GM15510 (cell line): ENCODE results near the gene TNK2.

Experiments used
- POLR2A ChIP-seq: IDR thresholded peaks from 3 replicates; pipeline ENCODE4 v1.6.1; 2011; ENCODE audit warnings: borderline replicate concordance; ENCODE audit not compliant: insufficient read length; ENCODE audit errors: extremely low read depth

The TNK2 gene

DNA sequence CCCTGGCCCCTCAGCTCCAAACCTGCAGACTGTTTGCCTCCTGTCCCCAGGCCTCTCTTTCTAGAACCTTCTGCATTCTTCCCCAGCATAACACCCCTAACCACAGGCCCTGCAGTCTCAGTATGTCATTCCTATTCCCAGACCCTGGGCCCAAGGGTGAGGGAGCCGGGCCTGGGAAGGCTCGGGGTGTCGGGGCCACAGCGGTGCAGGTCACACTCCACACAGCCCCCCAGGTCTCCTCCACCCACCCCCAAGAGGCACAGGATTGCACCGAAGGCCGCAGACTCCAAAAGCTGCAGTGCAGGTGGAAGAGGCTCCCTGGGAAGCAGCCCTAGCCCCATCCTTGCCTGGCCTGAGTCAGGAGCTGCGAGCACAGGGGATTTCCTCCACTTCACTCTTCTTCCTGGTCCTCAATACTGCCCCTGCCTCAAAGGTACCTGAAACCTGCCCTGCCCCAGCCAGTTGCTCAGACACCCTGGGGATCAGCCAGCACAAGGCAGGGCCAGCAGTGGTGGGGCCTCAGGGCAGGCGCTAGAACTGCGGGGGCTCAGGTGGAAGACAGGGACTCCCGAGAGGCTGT, 31.1 kb downstream of the TNK2 start:
- TF ChIP-seq POLR2A = no peak

DNA sequence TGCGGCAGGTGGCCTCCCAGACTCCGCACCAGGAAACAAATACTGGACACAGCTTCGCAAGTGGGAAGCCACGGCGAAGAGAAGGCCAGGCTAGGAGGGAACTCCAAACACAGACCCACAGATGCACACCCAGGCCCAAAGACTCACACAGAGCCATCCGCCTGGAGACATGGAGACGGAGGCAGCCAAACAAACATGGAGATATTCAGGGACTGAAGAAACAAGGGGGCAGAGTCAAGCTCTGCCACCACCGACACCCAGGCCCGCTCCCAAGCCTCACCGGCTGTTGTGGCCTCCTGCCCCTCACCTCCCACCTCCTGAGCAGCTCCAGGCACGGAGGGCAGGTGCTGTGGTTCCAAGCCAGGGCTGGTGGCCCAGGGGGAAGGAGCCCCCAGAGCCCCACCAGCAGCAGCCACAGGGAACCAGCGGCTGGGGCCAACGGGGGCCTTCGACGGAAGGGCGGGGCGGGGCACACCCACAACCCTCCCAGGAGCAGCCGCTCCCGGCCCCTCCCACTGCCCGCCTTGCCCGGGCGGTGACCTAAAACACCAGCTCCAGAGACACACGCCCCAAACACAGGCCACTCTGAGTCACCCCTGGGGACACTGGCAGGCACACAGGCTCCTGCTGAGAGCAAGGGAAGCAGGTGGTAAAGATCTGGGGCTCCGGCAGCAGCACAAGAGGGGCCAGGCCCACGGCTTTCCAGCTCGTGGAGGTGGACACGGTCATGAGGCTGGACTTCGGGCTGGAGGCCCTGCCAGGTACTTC, 31.9 kb downstream of the TNK2 start:
- no peak for TF ChIP-seq POLR2A

DNA sequence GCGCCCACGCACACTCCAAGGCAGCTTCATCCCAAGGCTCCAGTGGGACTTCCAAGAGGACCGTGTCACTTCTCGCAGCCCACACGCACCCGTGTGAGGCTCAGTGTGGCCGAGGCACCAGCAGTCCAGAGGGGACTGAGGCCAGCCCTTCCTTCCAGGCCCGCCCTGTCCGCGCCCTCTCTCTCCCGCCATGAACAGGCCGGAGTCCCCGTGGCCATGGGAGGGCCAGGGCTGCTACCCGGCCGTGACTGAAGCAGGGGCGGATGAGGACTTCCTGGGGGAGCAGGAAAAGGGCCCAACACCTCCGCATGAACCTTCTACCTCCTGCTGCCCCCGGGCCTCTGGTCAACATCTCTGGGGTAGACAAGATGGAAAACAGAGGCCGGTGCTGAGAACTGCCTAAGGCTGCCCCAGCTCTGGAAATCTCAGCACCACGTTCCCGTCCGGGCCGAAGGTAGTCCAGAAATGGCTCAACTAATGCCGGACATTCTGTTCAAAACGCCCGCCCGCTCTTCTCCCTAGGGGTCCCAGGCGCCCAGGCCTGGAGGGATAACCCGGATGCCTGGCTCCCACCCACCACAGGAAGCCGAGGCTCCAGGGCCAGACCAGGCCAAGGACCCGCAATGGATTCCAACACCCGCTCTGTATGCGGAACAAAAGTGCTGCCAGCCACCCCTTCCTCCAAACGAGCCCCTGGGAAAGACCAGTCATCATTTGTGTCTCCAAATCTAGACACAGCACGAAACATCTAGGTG, 32.7 kb downstream of the TNK2 start:
- no peak for TF ChIP-seq POLR2A

DNA sequence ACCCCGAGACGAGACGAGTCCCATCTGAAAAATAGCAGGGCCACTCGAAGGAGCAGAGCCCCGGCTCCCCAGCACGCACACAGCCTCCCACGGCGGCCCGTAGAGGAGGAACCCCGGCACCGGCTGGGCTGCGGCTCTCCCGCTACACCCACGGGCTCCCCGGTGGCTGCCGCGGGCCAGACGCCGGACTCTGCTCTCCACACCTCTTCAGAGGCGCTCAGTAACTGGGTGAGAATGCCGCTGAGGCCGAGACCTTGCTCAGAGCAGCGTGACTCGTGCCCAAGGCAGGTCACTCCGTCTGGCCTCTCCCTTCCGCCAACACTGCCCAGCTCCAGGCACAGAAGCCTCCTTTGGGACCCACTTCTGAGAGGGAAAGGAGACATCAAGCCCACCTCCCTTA, 34.4 kb downstream of the TNK2 start:
- no peak for TF ChIP-seq POLR2A

DNA sequence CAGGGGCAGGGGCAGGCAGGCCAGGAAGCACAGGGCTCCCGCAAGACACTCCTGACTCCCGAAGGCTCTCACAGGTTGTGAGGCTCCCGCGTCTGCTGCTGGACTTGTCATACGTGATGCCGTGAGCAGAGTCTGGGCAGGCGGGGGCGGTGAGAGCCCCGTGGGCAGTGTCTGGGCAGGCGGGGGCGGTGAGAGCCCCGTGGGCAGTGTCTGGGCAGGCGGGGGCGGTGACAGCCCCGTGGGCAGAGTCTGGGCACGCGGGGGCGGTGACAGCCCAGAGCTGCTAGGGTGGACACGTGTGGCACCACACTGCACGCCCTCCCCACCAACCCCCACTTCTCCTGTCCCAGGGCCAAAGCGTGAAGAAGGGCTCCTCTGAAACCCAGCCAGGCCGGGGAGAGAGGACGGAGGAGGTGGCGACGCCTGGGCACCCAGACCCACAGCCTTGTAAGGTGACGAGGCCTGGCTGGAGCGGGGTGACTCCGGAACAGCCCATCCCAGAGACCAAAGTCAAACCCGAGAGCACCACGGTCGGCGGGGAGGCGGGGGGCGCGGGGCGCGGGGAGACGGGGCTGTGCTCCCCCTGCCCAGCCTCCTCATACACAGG, 35.0 kb downstream of the TNK2 start:
- no peak for TF ChIP-seq POLR2A

DNA sequence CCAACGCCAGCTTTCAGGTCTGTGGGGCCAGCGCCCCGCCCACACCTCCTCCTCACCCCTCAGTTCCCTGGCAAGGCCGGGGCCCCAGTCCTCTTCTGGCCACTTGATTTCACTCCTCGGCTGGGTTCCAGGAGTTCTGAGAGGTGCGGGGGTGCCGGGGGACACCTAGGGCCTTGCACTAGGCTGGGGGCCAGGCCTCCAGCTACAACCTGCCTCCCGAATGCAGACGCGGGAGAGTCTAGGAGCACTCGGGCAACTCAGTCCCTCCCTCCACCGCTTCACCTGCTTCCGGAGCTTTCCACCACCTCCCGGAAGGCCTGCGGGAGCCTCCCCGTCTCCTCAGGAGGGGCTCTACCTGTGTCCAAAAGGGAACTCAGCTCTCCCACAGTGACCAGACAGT, 35.6 kb downstream of the TNK2 start:
- TF ChIP-seq POLR2A = no peak

DNA sequence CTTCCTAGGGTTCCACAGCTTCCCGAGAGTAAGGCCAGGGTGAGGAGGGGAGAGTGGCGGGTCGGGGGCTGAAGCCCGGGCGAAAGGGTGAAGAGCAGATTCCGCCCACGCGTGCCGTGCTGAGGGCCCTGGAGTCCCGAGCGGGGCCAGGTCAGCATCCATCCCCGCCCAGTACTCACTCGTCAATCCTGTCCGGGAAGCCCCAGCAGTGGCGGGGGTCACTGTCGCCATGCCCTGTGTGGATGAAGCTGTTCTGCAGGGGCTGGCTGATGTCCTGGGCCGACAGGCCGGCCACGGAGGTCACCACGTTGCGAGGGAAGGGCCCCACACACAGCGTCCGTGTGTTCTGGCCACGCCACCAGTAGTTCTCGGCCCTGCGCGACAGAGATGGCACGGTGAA, 36.3 kb downstream of the TNK2 start:
- TF ChIP-seq POLR2A = no peak

DNA sequence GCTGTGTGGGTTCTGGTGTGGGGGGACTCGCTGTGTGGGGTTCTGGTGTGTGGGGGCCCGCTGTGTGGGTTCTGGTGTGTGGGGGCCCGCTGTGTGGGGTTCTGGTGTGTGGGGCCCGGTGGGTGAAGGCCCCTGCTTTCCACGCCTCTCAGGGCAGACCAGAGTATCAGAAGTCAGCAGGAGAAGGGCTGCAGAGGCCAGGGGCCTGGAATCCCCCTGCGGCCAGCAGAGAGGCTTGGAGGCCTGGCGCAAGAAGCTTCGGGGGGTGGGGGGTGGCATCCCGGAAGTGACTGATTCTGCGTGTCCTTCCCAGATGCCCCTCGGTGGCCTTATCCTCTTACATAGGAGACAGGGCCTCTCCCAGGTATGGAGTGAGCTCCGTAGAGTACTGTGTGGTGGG, 37.4 kb downstream of the TNK2 start:
- no peak for TF ChIP-seq POLR2A

DNA sequence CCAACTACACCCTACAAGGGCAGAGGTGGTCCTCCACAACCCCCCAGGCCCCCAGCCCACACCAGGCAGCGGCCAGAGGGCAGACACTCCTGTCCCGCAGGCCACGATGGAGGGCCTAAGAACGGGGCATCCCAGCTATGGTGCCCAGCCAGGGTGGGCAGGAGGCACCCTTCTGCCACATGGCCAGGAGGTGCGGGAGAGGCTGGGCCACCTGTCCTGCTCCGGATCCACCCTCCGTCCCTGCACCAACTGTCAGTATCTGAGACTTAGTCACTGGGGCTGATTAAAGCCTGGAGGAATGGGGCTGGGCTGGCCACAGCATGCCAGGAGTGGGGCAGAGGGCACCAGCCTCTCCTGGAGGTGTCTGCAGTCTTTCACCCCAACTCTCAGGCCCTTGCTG, 37.9 kb downstream of the TNK2 start:
- no peak for TF ChIP-seq POLR2A

DNA sequence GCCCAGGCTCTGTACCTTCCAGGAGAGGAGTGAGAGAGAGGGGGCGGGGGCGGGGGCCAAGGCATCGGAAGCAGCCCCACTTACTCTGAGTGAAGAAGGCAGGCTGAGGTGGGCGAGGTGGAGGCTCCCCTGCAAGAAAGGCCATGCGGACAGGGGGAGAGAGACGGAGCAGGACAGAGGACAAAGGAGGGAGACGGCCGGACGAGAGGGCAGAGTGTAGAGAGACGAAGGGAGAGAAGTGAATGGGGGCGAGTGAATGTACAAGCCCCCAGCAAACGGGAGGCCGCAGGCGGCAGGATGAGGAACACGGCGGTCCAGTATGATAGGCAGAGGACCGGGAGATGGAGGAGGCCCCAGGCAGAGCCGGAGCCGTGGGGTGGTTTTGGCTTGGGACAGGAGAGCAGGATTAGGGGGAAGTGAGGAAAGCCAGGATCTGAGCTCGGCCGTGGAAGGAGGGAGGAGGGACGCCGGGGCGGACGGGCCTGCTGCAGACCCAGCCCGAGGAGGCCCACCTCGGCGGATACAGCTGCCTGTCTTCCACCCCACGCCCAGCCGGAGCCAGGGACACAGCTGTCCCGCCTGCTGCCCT, 38.8 kb downstream of the TNK2 start:
- TF ChIP-seq POLR2A = no peak

DNA sequence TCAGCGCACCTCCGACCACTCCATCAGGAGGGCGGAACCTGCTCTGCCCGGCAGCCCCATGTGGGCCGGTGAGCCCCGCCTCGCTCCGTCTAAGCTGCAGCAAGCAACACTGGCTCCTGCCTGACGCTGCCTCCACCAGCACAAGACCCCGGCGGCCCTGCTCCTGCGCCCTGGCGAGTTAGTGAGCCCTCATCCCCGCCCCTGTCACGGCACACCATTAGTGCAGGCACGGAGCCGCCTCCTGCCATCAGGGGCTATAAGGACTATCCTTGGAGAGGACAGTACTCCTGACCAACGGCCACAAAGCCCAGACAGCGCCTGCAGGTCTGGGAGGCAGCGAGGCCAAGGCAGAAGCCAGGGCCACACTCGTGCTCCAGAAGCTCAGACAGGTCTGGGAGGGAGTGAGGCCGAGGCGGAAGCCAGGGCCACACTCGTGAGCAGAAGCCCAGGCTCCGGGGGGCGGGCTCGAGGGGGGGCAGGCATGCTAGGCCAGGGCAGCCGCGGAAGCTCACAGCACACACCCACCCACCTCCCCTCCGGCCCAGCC, 39.4 kb downstream of the TNK2 start:
- no peak for TF ChIP-seq POLR2A

DNA sequence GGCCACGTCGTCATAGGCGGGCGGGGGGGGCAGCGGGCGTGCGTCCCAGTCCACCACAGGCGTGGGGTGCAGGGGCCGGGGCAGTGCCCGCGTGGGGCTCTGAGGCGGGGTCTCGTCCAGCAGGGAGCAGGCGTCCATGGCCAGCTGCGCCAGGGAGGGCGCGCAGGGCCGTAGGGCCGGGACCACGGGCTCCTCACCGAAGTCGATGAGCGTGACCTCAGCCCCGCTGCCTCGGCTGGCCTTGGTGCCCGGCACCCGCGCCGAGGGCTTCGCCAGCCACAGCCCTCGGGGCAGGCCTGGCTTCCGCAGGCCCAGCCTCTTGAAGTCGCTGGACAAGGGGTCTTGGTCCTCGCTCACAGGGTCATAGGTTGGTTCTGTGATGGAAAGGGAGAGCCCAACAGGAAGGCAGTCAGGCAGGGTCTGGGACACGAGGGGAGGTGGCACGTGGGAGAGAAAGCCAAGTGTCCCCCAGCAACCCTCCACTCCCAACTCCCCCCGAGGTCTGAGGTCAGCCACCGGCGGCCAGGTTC, 40.0 kb downstream of the TNK2 start:
- TF ChIP-seq POLR2A = no peak

DNA sequence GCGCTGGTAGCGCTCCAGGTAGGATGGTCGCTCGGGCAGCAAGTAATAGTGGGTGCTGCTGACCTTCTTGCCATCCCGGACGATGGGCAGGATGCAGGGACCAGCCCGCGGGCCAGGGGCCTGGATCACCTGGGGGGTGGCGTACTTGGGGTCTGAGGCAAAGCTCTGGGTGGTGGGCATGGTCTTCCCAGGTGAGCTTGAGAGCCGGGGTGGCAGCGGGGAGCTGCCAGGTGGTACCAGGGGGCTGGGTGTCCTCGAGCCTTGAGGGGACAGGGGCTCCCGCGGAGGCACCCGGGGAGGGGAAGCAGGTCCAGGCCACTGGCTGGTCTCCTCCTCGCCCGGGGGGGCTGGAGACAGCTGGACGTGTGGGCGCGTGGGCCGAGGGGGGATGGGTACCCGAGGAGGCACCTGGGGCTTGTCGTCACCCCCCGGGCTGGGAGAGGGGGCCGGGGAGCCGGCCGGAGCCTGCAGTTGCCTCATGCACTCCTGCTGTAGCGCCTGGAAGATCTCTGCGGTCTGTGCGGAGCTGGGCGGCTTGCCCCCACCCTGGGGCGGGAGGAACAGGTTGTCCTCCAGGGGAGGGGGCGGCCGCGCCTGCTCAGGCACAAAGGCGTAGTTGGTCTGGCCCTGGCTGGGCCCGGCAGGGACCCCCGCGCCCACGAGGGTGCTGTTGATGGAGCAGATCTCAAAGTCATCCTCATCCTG, 40.6 kb downstream of the TNK2 start:
- no peak for TF ChIP-seq POLR2A
